Naive thymus-derived CD8-positive, alpha-beta T cell (primary cell): Measurements from ENCODE around the gene GRPEL2. TPM values are rescaled to one million over a fixed set of nuclear protein-coding genes. Genes with fewer than 3 reads are reported as not detected.
"Not testable (repeated sequence)": the region's sequence is repeated elsewhere in the genome, so short reads cannot be mapped to it uniquely, and the experiment has no call there.

Experiments
- ATAC-seq, 2 donors: fragments of 150-1000 bp; cut with Tn5 transposase in 1 of 2; sonication (Bioruptor Pico), chemical (Tn5 transposase) in 1 of 2; 1 replicate in 1 of 2; 2 replicates in 1 of 2; pipeline ENCODE4 v1.10.0; 2021; ENCODE audit warnings: mild to moderate bottlenecking in 2 of 2, moderate library complexity in 2 of 2
- POLR2A ChIA-PET: fragments of 350-600 bp; sonication (Branson Sonifier 250); formaldehyde crosslinking; loops from one replicate; lab custom pipeline; 2021; ENCODE audit warnings: antibody characterized with exemption; lab: Charles Lee
- DNase-seq, 10 donors: peaks; one replicate each; pipeline versions ENCODE4 v3.0.0 to v3.0.0-alpha.2; 2020 to 2022
- H3K27ac Mint-ChIP-seq, 10 donors: one replicate each; pipeline ENCODE4 v1.8.0; 2020 to 2022; ENCODE audit warnings: mild to moderate bottlenecking in 10 of 10, mixed read lengths in 10 of 10, moderate library complexity in 4 of 10, inconsistent platforms in 1 of 10
- H3K27me3 Mint-ChIP-seq, 5 donors: one replicate each; pipeline ENCODE4 v1.8.0; 2021 to 2022; ENCODE audit warnings: mixed read lengths in 5 of 5
- H3K36me3 Mint-ChIP-seq, 3 donors: one replicate each; pipeline ENCODE4 v1.8.0; 2020 to 2022; ENCODE audit warnings: mixed read lengths in 3 of 3, mild to moderate bottlenecking in 2 of 3, inconsistent platforms in 1 of 3
- H3K4me1 Mint-ChIP-seq, 4 donors: one replicate each; pipeline ENCODE4 v1.8.0; 2021 to 2022; ENCODE audit warnings: mixed read lengths in 4 of 4
- H3K4me3 Mint-ChIP-seq, 10 donors: one replicate each; pipeline ENCODE4 v1.8.0; 2020 to 2022; ENCODE audit warnings: mild to moderate bottlenecking in 10 of 10, mixed read lengths in 10 of 10, moderate library complexity in 6 of 10, inconsistent platforms in 1 of 10
- H3K9me3 Mint-ChIP-seq, 9 donors: one replicate each; pipeline ENCODE4 v1.8.0; 2020 to 2022; ENCODE audit warnings: mixed read lengths in 9 of 9, mild to moderate bottlenecking in 3 of 9, inconsistent platforms in 1 of 9, moderate library complexity in 1 of 9
- polyA plus RNA-seq, 3 donors: library from polyadenylated mRNA; unstranded; fragments of 300-500 nt; fragmentation: Illumina TruSeq; gene quantifications; one replicate each; pipeline ENCODE4 v1.2.3, GENCODE V29; 2021
- total RNA-seq, 8 experiments: library from RNA in 2 of 8; stranded (reverse) in 2 of 8; gene quantifications; one replicate each; pipeline ENCODE4 v1.2.3 and lab custom pipeline; 2021 to 2026

Gene GRPEL2
- total and polyA plus RNA-seq, 5 experiments from 2014 or later, result 4.2 to 48.0 (median 6.6) TPM

- H3K9me3 Mint-ChIP-seq, H3K4me3 Mint-ChIP-seq, H3K4me1 Mint-ChIP-seq, H3K27ac Mint-ChIP-seq, POLR2A ChIA-PET, ATAC-seq, H3K36me3 Mint-ChIP-seq, DNase-seq, H3K27me3 Mint-ChIP-seq: not testable (repeated sequence)
These were observed 49.7 kb downstream of the GRPEL2 start for GRCh38 chr5:149394996-149395395.

GRCh38 chr5:149397530-149397929 is 52.2 kb downstream of the GRPEL2 start:
- H3K27me3 Mint-ChIP-seq, result peaks cover 0 to 7% (median 2%) of the 10 kb centered on the region in 5 donors
- POLR2A ChIA-PET, result no interaction called here
- no peak overlapping the region for H3K4me3 Mint-ChIP-seq
- no peak overlapping the region for H3K27ac Mint-ChIP-seq
- no peak for DNase-seq
- no peak for ATAC-seq
- no peaks in the 10 kb centered on the region for H3K36me3 Mint-ChIP-seq
- no peaks in the 10 kb centered on the region for H3K9me3 Mint-ChIP-seq
- no peaks in the 10 kb centered on the region for H3K4me1 Mint-ChIP-seq

- H3K4me1 Mint-ChIP-seq, DNase-seq, POLR2A ChIA-PET, H3K27ac Mint-ChIP-seq, H3K27me3 Mint-ChIP-seq, ATAC-seq, H3K9me3 Mint-ChIP-seq, H3K36me3 Mint-ChIP-seq, H3K4me3 Mint-ChIP-seq: not testable (repeated sequence)
These were observed 53.5 kb downstream of the GRPEL2 start for GRCh38 chr5:149398747-149399266.

- DNase-seq (no peak), ATAC-seq (no peak)
- H3K4me1 Mint-ChIP-seq, result no peaks in the 10 kb centered on the region
- POLR2A ChIA-PET, result no interaction called here
- H3K9me3 Mint-ChIP-seq, result no peaks in the 10 kb centered on the region
- H3K36me3 Mint-ChIP-seq, result no peaks in the 10 kb centered on the region
- H3K4me3 Mint-ChIP-seq, result no peak overlapping the region
- H3K27ac Mint-ChIP-seq, result no peak overlapping the region
- H3K27me3 Mint-ChIP-seq, result peaks cover 0 to 7% (median 2%) of the 10 kb centered on the region in 5 donors
These were observed 54.5 kb downstream of the GRPEL2 start for GRCh38 chr5:149399775-149400174.

GRCh38 chr5:149400304-149400703 is 55.0 kb downstream of the GRPEL2 start:
- Mint-ChIP-seq H3K9me3 (no peaks in the 10 kb centered on the region), H3K27ac (no peak overlapping the region), H3K27me3 (peaks cover 0 to 7% (median 2%) of the 10 kb centered on the region in 5 donors), H3K4me1 (no peaks in the 10 kb centered on the region), H3K4me3 (no peak overlapping the region), H3K36me3 (no peaks in the 10 kb centered on the region)
- DNase-seq (no peak), ATAC-seq (no peak)
- POLR2A ChIA-PET, result no interaction called here

- Mint-ChIP-seq H3K36me3 (no peaks in the 10 kb centered on the region), H3K9me3 (no peaks in the 10 kb centered on the region), H3K27ac (no peak overlapping the region), H3K27me3 (peaks cover 0 to 7% (median 2%) of the 10 kb centered on the region in 5 donors), H3K4me1 (no peaks in the 10 kb centered on the region), H3K4me3 (no peak overlapping the region)
- no peak for ATAC-seq
- DNase-seq, result no peak
- POLR2A ChIA-PET, result no interaction called here
These were observed 55.8 kb downstream of the GRPEL2 start for GRCh38 chr5:149401051-149401450.

GRCh38 chr5:149402291-149402690 is 57.0 kb downstream of the GRPEL2 start:
- H3K36me3 Mint-ChIP-seq, result no peaks in the 10 kb centered on the region
- no peak for ATAC-seq
- H3K4me3 Mint-ChIP-seq, result no peak overlapping the region
- H3K27me3 Mint-ChIP-seq, result peaks cover 0 to 7% (median 2%) of the 10 kb centered on the region in 5 donors
- DNase-seq, result no peak
- no peaks in the 10 kb centered on the region for H3K9me3 Mint-ChIP-seq
- H3K27ac Mint-ChIP-seq, result no peak overlapping the region
- POLR2A ChIA-PET, result no interaction called here
- no peaks in the 10 kb centered on the region for H3K4me1 Mint-ChIP-seq

Other genes with a start within 250 kb of the GRPEL2 start
- not detected for gene ABLIM3, start 204.0 kb upstream of the GRPEL2 start, total RNA-seq
- gene ABLIM3, start 204.0 kb upstream of the GRPEL2 start, polyA plus RNA-seq, result not detected
- under 1 TPM; 0.13 to 0.27 TPM for gene AFAP1L1, start 73.6 kb upstream of the GRPEL2 start, total RNA-seq
- gene AFAP1L1, start 73.6 kb upstream of the GRPEL2 start, polyA plus RNA-seq, result 1 to 10 TPM in 2 of 3 donors, under 1 TPM in 1; 0.56 to 1.2 (median 1.1) TPM
- gene PCYOX1L, start 12.5 kb downstream of the GRPEL2 start, total RNA-seq, result 10 to 100 TPM; 40.0 to 47.0 TPM
- 10 to 100 TPM in 2 of 3 donors, 1 to 10 TPM in 1; 6.6 to 17.6 (median 12.6) TPM for gene PCYOX1L, start 12.5 kb downstream of the GRPEL2 start, polyA plus RNA-seq
- not detected for gene IL17B, start 33.8 kb downstream of the GRPEL2 start, total RNA-seq
- not detected for gene IL17B, start 33.8 kb downstream of the GRPEL2 start, polyA plus RNA-seq
- gene CSNK1A1, start 205.9 kb downstream of the GRPEL2 start, total RNA-seq, result 100 to 1,000 TPM; 175 to 197 TPM
- gene CSNK1A1, start 205.9 kb downstream of the GRPEL2 start, polyA plus RNA-seq, result 100 to 1,000 TPM; 133 to 143 (median 137) TPM
- 1 to 10 TPM in 1 of 2 experiments, not detected in 1; 1.2 TPM for gene ARHGEF37, start 236.0 kb downstream of the GRPEL2 start, total RNA-seq
- not detected for gene ARHGEF37, start 236.0 kb downstream of the GRPEL2 start, polyA plus RNA-seq